Activated T-cell treated with anti-CD3 and anti-CD28 coated beads for 1 hour (primary cell): ENCODE results near the gene USP6NL.

Experiments used
- DNase-seq: peaks from one replicate; pipeline ENCODE4 v3.0.0-alpha.2; 2020; ENCODE audit warnings: low read depth

Gene USP6NL

GRCh38 chr10:11593612-11594011 lies 17.8 kb downstream of the USP6NL start:
- no peak for DNase-seq

GRCh38 chr10:11589738-11590137 lies 21.7 kb downstream of the USP6NL start:
- no peak for DNase-seq

GRCh38 chr10:11588873-11589574 lies 22.4 kb downstream of the USP6NL start:
- no peak for DNase-seq

GRCh38 chr10:11587722-11588259 lies 23.7 kb downstream of the USP6NL start:
- DNase-seq = no peak

GRCh38 chr10:11586170-11586569 lies 25.3 kb downstream of the USP6NL start:
- no peak for DNase-seq

GRCh38 chr10:11581213-11581612 lies 30.2 kb downstream of the USP6NL start:
- no peak for DNase-seq

GRCh38 chr10:11579885-11580284 lies 31.6 kb downstream of the USP6NL start:
- no peak for DNase-seq

- DNase-seq = no peak
These were observed 32.6 kb downstream of the USP6NL start for GRCh38 chr10:11578802-11579255.

- DNase-seq = no peak
These were observed 35.2 kb downstream of the USP6NL start for GRCh38 chr10:11576092-11576809.

- DNase-seq = no peak
These were observed 38.0 kb downstream of the USP6NL start for GRCh38 chr10:11573497-11573896.

GRCh38 chr10:11570751-11571150 lies 40.7 kb downstream of the USP6NL start:
- DNase-seq = no peak

- no peak for DNase-seq
These were observed 42.0 kb downstream of the USP6NL start for GRCh38 chr10:11569471-11569870.

GRCh38 chr10:11568578-11568977 lies 42.9 kb downstream of the USP6NL start:
- DNase-seq = no peak

- no peak for DNase-seq
These were observed 46.7 kb downstream of the USP6NL start for GRCh38 chr10:11564741-11565140.

GRCh38 chr10:11563936-11564335 lies 47.5 kb downstream of the USP6NL start:
- DNase-seq = no peak

- no peak for DNase-seq
These were observed 48.6 kb downstream of the USP6NL start for GRCh38 chr10:11562888-11563287.

GRCh38 chr10:11560076-11560709 lies 51.3 kb downstream of the USP6NL start:
- DNase-seq = no peak

- DNase-seq = no peak
These were observed 53.5 kb downstream of the USP6NL start for GRCh38 chr10:11557967-11558366.

- DNase-seq = no peak
These were observed 53.9 kb downstream of the USP6NL start for GRCh38 chr10:11557513-11557912.

GRCh38 chr10:11555556-11555955 lies 55.9 kb downstream of the USP6NL start:
- DNase-seq = no peak

- DNase-seq = no peak
These were observed 57.6 kb downstream of the USP6NL start for GRCh38 chr10:11553773-11554381.

- no peak for DNase-seq
These were observed 59.4 kb downstream of the USP6NL start for GRCh38 chr10:11551916-11552602.
